Neural progenitor cell (in vitro differentiated cells): ENCODE measurements around the gene OXSR1. TPM values are rescaled to one million over a fixed set of nuclear protein-coding genes. Genes with fewer than 3 reads are reported as not detected.
A peak's percentile ranks its signal among the peaks of the same experiment; 100 is the strongest.

Experiments
- DNase-seq: peaks from one replicate; pipeline ENCODE4 v3.0.0-alpha.2; 2016; ENCODE audit warnings: low spot score
- H2AFZ ChIP-seq: fragments of 200-600 bp; sonication (generic); replicated peaks from 2 replicates; pipeline ENCODE4 v1.6.1; 2016; ENCODE audit warnings: antibody characterized with exemption
- H3F3A ChIP-seq: fragments of 200-600 bp; sonication (generic); 2 replicates; pipeline ENCODE4 v1.6.1; 2016; ENCODE audit warnings: antibody characterized with exemption, low read depth
- H3K27ac ChIP-seq: fragments of 200-600 bp; sonication (generic); 2 replicates; pipeline ENCODE4 v1.5.1; 2016; ENCODE audit warnings: mild to moderate bottlenecking
- H3K27me3 ChIP-seq: fragments of 200-600 bp; sonication (generic); 2 replicates; pipeline ENCODE4 v1.6.1; 2016; ENCODE audit warnings: mild to moderate bottlenecking, moderate library complexity
- H3K36me3 ChIP-seq: fragments of 200-600 bp; sonication (generic); 2 replicates; pipeline ENCODE4 v1.5.1; 2016
- H3K4me1 ChIP-seq: fragments of 200-600 bp; sonication (generic); 2 replicates; pipeline ENCODE4 v1.6.1; 2016; ENCODE audit warnings: mixed run types
- H3K4me2 ChIP-seq: fragments of 200-600 bp; sonication (generic); 2 replicates; pipeline ENCODE4 v1.6.1; 2016
- H3K4me3 ChIP-seq: fragments of 200-600 bp; sonication (generic); 2 replicates; pipeline ENCODE4 v1.5.1; 2016
- H3K79me2 ChIP-seq: fragments of 200-600 bp; sonication (generic); 2 replicates; pipeline ENCODE4 v1.6.1; 2016; ENCODE audit warnings: low read depth
- H3K9ac ChIP-seq: fragments of 200-600 bp; sonication (generic); 2 replicates; pipeline ENCODE4 v1.6.1; 2016
- H3K9me3 ChIP-seq: fragments of 200-600 bp; sonication (generic); 2 replicates; pipeline ENCODE4 v1.5.1; 2016; ENCODE audit warnings: low read depth
- H4K20me1 ChIP-seq: fragments of 200-600 bp; sonication (generic); 2 replicates; pipeline ENCODE4 v1.6.1; 2016; ENCODE audit warnings: low read depth
- H3K27ac Mint-ChIP-seq: 3 replicates; pipeline ENCODE4 v1.8.0; 2021; ENCODE audit warnings: mixed read lengths
- H3K27me3 Mint-ChIP-seq: 2 replicates; pipeline ENCODE4 v1.8.0; 2022; ENCODE audit warnings: low read depth, mild to moderate bottlenecking, inconsistent platforms, moderate library complexity, mixed read lengths; ENCODE audit not compliant: insufficient read depth
- H3K36me3 Mint-ChIP-seq: 3 replicates; pipeline ENCODE4 v1.8.0; 2021; ENCODE audit warnings: mixed read lengths
- H3K4me1 Mint-ChIP-seq: 3 replicates; pipeline ENCODE4 v1.8.0; 2021; ENCODE audit warnings: mixed read lengths
- H3K4me3 Mint-ChIP-seq: 3 replicates; pipeline ENCODE4 v1.8.0; 2021; ENCODE audit warnings: mild to moderate bottlenecking, moderate library complexity, mixed read lengths
- H3K9me3 Mint-ChIP-seq: 3 replicates; pipeline ENCODE4 v1.8.0; 2020; ENCODE audit warnings: mixed read lengths
- CTCF ChIP-seq: fragments of 200-600 bp; sonication (generic); IDR thresholded peaks from 2 replicates; pipeline ENCODE4 v1.5.1; 2017; ENCODE audit warnings: antibody characterized with exemption, mild to moderate bottlenecking
- EZH2 ChIP-seq: fragments of 200-600 bp; sonication (generic); IDR thresholded peaks from 2 replicates; pipeline ENCODE4 v1.6.1; 2017; ENCODE audit warnings: antibody characterized with exemption, mild to moderate bottlenecking, moderate library complexity
- EZH2phosphoT487 ChIP-seq: fragments of 200-600 bp; sonication (generic); IDR thresholded peaks from 2 replicates; pipeline ENCODE4 v1.6.1; 2017; ENCODE audit warnings: antibody characterized with exemption
- total RNA-seq: library from RNA; depleted of rRNA; stranded (reverse); fragments of >200 nt; gene quantifications from 2 replicates; pipeline ENCODE4 v1.2.3, GENCODE V29; 2015; ENCODE audit warnings: low replicate concordance

Gene OXSR1
- total RNA-seq, 1 donor from 2014 or later, result 65.8 TPM

GRCh38 chr3:38130631-38131065 is 34.7 kb upstream of the OXSR1 start:
- no peak overlapping the region for H3K27ac Mint-ChIP-seq

GRCh38 chr3:38131621-38132369 is 33.5 kb upstream of the OXSR1 start:
- no peak overlapping the region for H3K27ac Mint-ChIP-seq

More at GRCh38 chr3:38130631-38131065, 34.7 kb upstream of the OXSR1 start:
- H3K9me3 ChIP-seq, result no peaks in the 10 kb centered on the region
- DNase-seq, result no peak
- H3K4me1 Mint-ChIP-seq, result peaks cover 8% of the 10 kb centered on the region
- H3K36me3 ChIP-seq, result no peaks in the 10 kb centered on the region
- H3K27me3 Mint-ChIP-seq, result no peaks in the 10 kb centered on the region
- H3K4me3 ChIP-seq, result no peak overlapping the region
- peaks cover 17% of the 10 kb centered on the region for H4K20me1 ChIP-seq
- H3K36me3 Mint-ChIP-seq, result peaks cover 15% of the 10 kb centered on the region
- no peak overlapping the region for H3K4me3 Mint-ChIP-seq
- H3K4me1 ChIP-seq, result peaks cover under 1% of the 10 kb centered on the region
- no peak overlapping the region for H3K27ac ChIP-seq
- no peak overlapping the region for H3K9ac ChIP-seq
- no peaks in the 10 kb centered on the region for H3K9me3 Mint-ChIP-seq
- no peak overlapping the region for H3K4me2 ChIP-seq
- H2AFZ ChIP-seq, result no peak overlapping the region
- TF ChIP-seq EZH2 (no peak), CTCF (no peak), EZH2phosphoT487 (no peak)
- no peaks in the 10 kb centered on the region for H3K27me3 ChIP-seq
- peaks cover under 1% of the 10 kb centered on the region for H3K79me2 ChIP-seq
- H3F3A ChIP-seq, result no peaks in the 10 kb centered on the region

GRCh38 chr3:38133209-38133556 is 32.2 kb upstream of the OXSR1 start:
- Histone ChIP-seq H3K4me2 (no peak overlapping the region), H3K4me1 (peaks cover 6% of the 10 kb centered on the region), H4K20me1 (peaks cover 26% of the 10 kb centered on the region), H2AFZ (no peak overlapping the region), H3K9ac (no peak overlapping the region), H3K79me2 (peaks cover 10% of the 10 kb centered on the region), H3K27ac (no peak overlapping the region), H3K9me3 (no peaks in the 10 kb centered on the region), H3K4me3 (no peak overlapping the region), H3K36me3 (no peaks in the 10 kb centered on the region), H3F3A (peaks cover 10% of the 10 kb centered on the region), H3K27me3 (no peaks in the 10 kb centered on the region)
- TF ChIP-seq EZH2phosphoT487 (no peak), CTCF (no peak), EZH2 (no peak)
- no peak for DNase-seq
- peaks cover 7% of the 10 kb centered on the region for H3K36me3 Mint-ChIP-seq
- peaks cover 9% of the 10 kb centered on the region for H3K27me3 Mint-ChIP-seq
- peaks cover 22% of the 10 kb centered on the region for H3K4me1 Mint-ChIP-seq
- H3K27ac Mint-ChIP-seq, result no peak overlapping the region
- no peak overlapping the region for H3K4me3 Mint-ChIP-seq
- no peaks in the 10 kb centered on the region for H3K9me3 Mint-ChIP-seq

More at GRCh38 chr3:38131621-38132369, 33.5 kb upstream of the OXSR1 start:
- Histone ChIP-seq H2AFZ (no peak overlapping the region), H3K4me3 (no peak overlapping the region), H3K9me3 (no peaks in the 10 kb centered on the region), H3K4me2 (no peak overlapping the region), H3K9ac (no peak overlapping the region), H4K20me1 (peaks cover 26% of the 10 kb centered on the region), H3K27ac (no peak overlapping the region), H3K27me3 (no peaks in the 10 kb centered on the region), H3K4me1 (peaks cover 6% of the 10 kb centered on the region), H3F3A (no peaks in the 10 kb centered on the region), H3K79me2 (peaks cover 10% of the 10 kb centered on the region), H3K36me3 (no peaks in the 10 kb centered on the region)
- Mint-ChIP-seq H3K27me3 (no peaks in the 10 kb centered on the region), H3K4me3 (no peak overlapping the region), H3K4me1 (peaks cover 15% of the 10 kb centered on the region), H3K9me3 (no peaks in the 10 kb centered on the region), H3K36me3 (peaks cover 12% of the 10 kb centered on the region)
- peak; percentile 77 for DNase-seq
- TF ChIP-seq CTCF (peak; percentile 79), EZH2 (no peak)
